PFSK-1 (cell line): ENCODE data around the gene SH2B3.

Experiments
- FOXP2 ChIP-seq: optimal IDR thresholded peaks from 2 replicates; pipeline ENCODE3; 2011; ENCODE audit warnings: borderline replicate concordance, control low read depth, inconsistent platforms; ENCODE audit not compliant: insufficient read depth; ENCODE audit errors: extremely low read length, extremely low read depth
- POLR2AphosphoS5 ChIP-seq: IDR thresholded peaks from 2 replicates; pipeline ENCODE4 v1.6.1; 2012; ENCODE audit warnings: low read depth, mild to moderate bottlenecking, control low read depth, low read length, moderate library complexity
- REST ChIP-seq, 2 experiments: IDR thresholded peaks; 2 replicates each; pipeline versions ENCODE4 v1.6.1 to v1.8.0; 2011 to 2012; ENCODE audit warnings: low read depth in 2 of 2, low read length in 2 of 2, control low read depth in 1 of 2, inconsistent platforms in 1 of 2, mild to moderate bottlenecking in 1 of 2, moderate library complexity in 1 of 2; ENCODE audit not compliant: insufficient read depth in 1 of 2
- SIN3A ChIP-seq: IDR thresholded peaks from 2 replicates; pipeline ENCODE4 v1.6.1; 2012; ENCODE audit warnings: mild to moderate bottlenecking, low read length, moderate library complexity, borderline replicate concordance; ENCODE audit not compliant: insufficient read depth
- TAF1 ChIP-seq: IDR thresholded peaks from 2 replicates; pipeline ENCODE4 v1.6.1; 2012; ENCODE audit warnings: low read length, control low read depth, borderline replicate concordance; ENCODE audit not compliant: insufficient read depth

Gene SH2B3

GRCh38 chr12:111488271-111488670 is 82.5 kb downstream of the SH2B3 start:
- TF ChIP-seq TAF1 (no peak), POLR2AphosphoS5 (no peak), SIN3A (no peak), FOXP2 (no peak), REST (IDR thresholded peaks at IDR 0.05; ENCODE audit: insufficient read depth in 1 of 2, low read depth in 2 of 2, low read length in 2 of 2) (no peak)

- TF ChIP-seq POLR2AphosphoS5 = no peak
- no peak for TF ChIP-seq TAF1
- TF ChIP-seq FOXP2 = no peak
- TF ChIP-seq REST (IDR thresholded peaks at IDR 0.05; ENCODE audit: insufficient read depth in 1 of 2, low read depth in 2 of 2, low read length in 2 of 2) = no peak
- no peak for TF ChIP-seq SIN3A
Observed at GRCh38 chr12:111488798-111489197, 83.1 kb downstream of the SH2B3 start.

GRCh38 chr12:111494676-111495075 is 89.0 kb downstream of the SH2B3 start:
- TF ChIP-seq REST (IDR thresholded peaks at IDR 0.05; ENCODE audit: insufficient read depth in 1 of 2, low read depth in 2 of 2, low read length in 2 of 2) (no peak), SIN3A (no peak), TAF1 (no peak), POLR2AphosphoS5 (no peak), FOXP2 (no peak)
